ENCODE measurements around the gene SKIC8.

DNA sequence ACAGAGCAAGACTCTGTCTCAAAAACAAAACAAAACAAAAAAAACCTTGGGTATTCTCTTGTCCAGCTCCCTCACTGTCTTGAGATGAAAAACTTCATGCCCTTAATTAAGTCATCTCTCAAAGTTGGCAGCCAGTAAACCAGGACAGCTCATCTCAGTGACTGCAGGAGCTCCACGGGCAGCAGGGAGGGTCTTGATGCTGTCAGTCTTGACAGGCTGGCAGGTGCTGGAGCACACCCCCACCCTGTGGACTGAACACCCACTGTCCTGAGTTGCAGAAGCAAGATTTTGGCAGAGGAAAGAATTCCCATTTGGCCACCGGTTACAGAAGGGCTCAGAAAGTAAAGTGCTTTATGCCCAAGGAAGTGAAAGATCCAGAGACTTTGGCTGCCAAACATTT lies 27.1 kb downstream of the SKIC8 start:
- TF ChIP-seq CTCF (conservative IDR thresholded peaks at IDR 0.05) (no peak), EZH2 (IDR thresholded peaks at IDR 0.05; ENCODE audit: low read depth) (no peak)
